Body of pancreas (tissue), 4 donors: ENCODE results near the gene IQGAP2. TPM values are rescaled to one million over a fixed set of nuclear protein-coding genes. Genes with fewer than 3 reads are reported as not detected.

Experiments used
- ATAC-seq: fragments of 150-250 bp; one replicate; pipeline ENCODE4 v1.9.1; 2016
- DNase-seq, 4 donors: peaks; one replicate each; pipeline ENCODE4 v3.0.0-alpha.2; 2019
- H3K27ac ChIP-seq, 4 donors: fragments of 200-600 bp; sonication (generic); 1 replicate in 3 of 4; 2 replicates in 1 of 4; pipeline versions ENCODE4 v1.5.1 to v1.6.1; 2016 to 2019; ENCODE audit warnings: mild to moderate bottlenecking in 1 of 4, mixed read lengths in 1 of 4, moderate library complexity in 1 of 4
- H3K27me3 ChIP-seq, 2 donors: fragments of 200-600 bp; sonication (generic); one replicate each; pipeline ENCODE4 v1.6.0; 2016; ENCODE audit warnings: mild to moderate bottlenecking in 1 of 2
- H3K36me3 ChIP-seq, 2 donors: fragments of 200-600 bp; sonication (generic); replicated peaks in 1 of 2; 2 replicates each; pipeline ENCODE4 v1.5.1; 2016; ENCODE audit warnings: low read depth in 2 of 2; ENCODE audit not compliant: insufficient read depth in 1 of 2
- H3K4me1 ChIP-seq: fragments of 200-600 bp; sonication (generic); one replicate; pipeline ENCODE4 v1.6.0; 2016
- H3K4me3 ChIP-seq, 2 donors: fragments of 200-600 bp; sonication (generic); 1 replicate in 1 of 2; 2 replicates in 1 of 2; pipeline ENCODE4 v1.5.1; 2016 to 2019
- H3K9me3 ChIP-seq, 3 donors: fragments of 200-600 bp; sonication (generic); 1 replicate in 2 of 3; 2 replicates in 1 of 3; pipeline ENCODE4 v1.5.1; 2016
- POLR2A ChIP-seq, 3 donors: fragments of 450-650 bp; IDR thresholded peaks; one replicate each; pipeline ENCODE4 v1.6.1; 2016; ENCODE audit warnings: antibody characterized with exemption in 3 of 3, mild to moderate bottlenecking in 2 of 3
- WGBS, 2 donors: methylation state at CpG; one replicate each; pipeline ENCODE4 v1.1.5; 2017; 5-methylcytosine and 5-hydroxymethylcytosine counted together
- intact Hi-C: fragments of 100-400 bp; cut with DNase I; formaldehyde crosslinking; loops from one replicate; pipeline ENCODE4 v1.15.1; 2023
- total RNA-seq, 2 donors: library from RNA; depleted of rRNA; stranded (reverse); fragments of >200 nt; gene quantifications; one replicate each; pipeline ENCODE4 v1.1.0, GENCODE V29; 2016
- TF ChIP-seq, protein P1 (sequence below), 7 experiments: fragments of 450-650 bp in 4 of 7; fragments of 200-600 bp in 3 of 7; sonication (generic) in 3 of 7; IDR thresholded peaks; one replicate each; pipeline ENCODE4 v1.5.1; 2016 to 2019; ENCODE audit warnings: antibody characterized with exemption in 7 of 7

IQGAP2 gene
- total RNA-seq, 2 donors from 2014 or later: 41.2 to 49.5 TPM

DNA sequence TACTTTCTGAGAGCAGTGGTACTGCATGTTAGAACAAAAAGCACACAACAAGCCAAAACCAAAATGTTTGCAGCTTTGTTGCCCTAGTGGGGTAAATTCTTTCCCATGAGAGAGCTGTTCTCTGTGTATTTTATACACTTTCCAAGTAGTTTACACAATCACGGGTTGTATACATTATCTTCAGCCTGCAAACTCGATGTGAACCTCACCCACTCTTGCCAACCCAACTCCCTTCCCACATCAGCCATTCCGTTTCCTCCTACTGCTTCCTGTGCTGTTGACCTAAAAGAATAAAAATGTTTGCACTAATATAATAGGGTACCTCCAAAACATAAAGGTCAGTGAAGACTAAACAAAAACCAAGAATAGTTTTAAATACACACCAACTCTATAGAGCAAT is 47.0 kb downstream of the IQGAP2 start:
- intact Hi-C loops: no loop called here

DNA sequence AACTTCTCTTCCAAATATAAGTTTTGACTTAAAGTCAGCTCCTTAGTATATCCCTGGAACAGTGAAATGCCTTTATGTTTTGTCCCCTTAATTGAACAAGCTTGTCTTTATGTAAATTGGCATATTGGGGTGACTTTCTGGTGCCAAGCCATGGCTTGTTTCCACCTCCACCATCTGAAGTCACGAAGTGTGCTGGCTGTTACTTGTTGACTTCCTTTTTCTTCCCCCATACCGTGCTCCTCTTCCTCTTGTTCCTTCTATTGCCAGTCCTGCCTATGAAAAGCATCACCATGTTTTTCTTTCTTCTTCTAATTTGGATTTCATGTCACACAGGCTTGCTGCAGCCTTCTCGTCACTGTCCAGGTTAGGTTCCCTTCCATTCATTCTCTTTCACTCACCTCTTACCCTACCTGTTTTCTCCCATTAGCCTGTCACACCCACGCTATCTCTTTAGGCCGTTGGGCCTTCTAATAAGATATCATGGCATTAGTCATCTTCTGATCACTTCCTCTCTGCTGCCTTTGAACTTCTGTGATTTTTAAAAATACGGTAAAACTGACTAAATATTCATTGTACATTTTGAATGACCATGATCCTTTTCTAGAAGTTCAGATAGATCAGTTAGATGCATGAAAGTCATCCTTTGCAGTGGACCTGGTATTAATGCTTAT is 48.1 kb downstream of the IQGAP2 start:
- H3K4me3 ChIP-seq: no peak overlapping the region
- no peaks in the 10 kb centered on the region for H3K27me3 ChIP-seq
- intact Hi-C loops: no loop called here
- no peaks in the 10 kb centered on the region for H3K36me3 ChIP-seq
- TF ChIP-seq, protein P1, sequence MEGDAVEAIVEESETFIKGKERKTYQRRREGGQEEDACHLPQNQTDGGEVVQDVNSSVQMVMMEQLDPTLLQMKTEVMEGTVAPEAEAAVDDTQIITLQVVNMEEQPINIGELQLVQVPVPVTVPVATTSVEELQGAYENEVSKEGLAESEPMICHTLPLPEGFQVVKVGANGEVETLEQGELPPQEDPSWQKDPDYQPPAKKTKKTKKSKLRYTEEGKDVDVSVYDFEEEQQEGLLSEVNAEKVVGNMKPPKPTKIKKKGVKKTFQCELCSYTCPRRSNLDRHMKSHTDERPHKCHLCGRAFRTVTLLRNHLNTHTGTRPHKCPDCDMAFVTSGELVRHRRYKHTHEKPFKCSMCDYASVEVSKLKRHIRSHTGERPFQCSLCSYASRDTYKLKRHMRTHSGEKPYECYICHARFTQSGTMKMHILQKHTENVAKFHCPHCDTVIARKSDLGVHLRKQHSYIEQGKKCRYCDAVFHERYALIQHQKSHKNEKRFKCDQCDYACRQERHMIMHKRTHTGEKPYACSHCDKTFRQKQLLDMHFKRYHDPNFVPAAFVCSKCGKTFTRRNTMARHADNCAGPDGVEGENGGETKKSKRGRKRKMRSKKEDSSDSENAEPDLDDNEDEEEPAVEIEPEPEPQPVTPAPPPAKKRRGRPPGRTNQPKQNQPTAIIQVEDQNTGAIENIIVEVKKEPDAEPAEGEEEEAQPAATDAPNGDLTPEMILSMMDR (IDR thresholded peaks at IDR 0.05): no peak
- no peak for TF ChIP-seq POLR2A (IDR thresholded peaks at IDR 0.05)
- H3K9me3 ChIP-seq: no peaks in the 10 kb centered on the region
- 56 to 78% methylated on average over 6 of the region's 6 CpGs for WGBS, 2 donors
- H3K27ac ChIP-seq: no peak overlapping the region
- ATAC-seq (no peak), DNase-seq (no peak)
- H3K4me1 ChIP-seq: peaks cover 8% of the 10 kb centered on the region

More for the DNA sequence above, 47.0 kb downstream of the IQGAP2 start:
- ATAC-seq (no peak), DNase-seq (no peak)
- Histone ChIP-seq H3K4me3 (no peak overlapping the region), H3K9me3 (no peaks in the 10 kb centered on the region), H3K36me3 (no peaks in the 10 kb centered on the region), H3K4me1 (no peaks in the 10 kb centered on the region), H3K27me3 (no peaks in the 10 kb centered on the region), H3K27ac (no peak overlapping the region)
- WGBS, 2 donors: 43 to 45% methylated on average over 3 of the region's 3 CpGs
- TF ChIP-seq, protein P1 (IDR thresholded peaks at IDR 0.05): no peak
- no peak for TF ChIP-seq POLR2A (IDR thresholded peaks at IDR 0.05)

DNA sequence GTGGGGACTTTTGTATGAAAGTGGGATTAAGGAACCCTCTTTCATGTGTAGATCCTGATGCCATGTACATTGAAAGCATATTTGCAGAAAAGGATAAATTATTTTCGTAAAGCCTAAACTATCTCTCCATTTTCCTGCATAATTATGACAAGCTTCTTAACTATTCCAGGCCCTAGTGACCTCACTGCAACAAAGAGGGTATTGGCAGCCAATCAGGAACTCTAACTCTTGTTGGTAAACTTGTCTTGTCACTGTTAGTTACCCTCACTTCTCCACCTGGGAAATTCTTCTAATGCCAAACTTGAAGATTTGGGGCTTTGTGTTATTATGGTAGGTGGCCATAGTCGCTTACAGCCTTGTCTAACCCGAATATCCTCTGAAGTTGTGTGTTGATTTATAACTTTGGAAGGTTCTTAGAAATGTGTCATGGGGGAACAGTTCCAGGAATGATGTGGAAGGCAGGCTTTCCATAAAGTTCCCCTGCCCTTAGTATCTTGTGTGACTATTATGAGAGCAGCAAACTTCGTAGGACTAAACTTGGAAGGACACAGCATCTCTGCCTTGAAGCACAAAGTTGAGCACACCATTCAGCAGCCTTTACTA is 52.5 kb downstream of the IQGAP2 start:
- DNase-seq (no peak), ATAC-seq (no peak)
- Histone ChIP-seq H3K27ac (peak overlapping the region in 1 of 4 donors; percentile 9), H3K4me1 (peaks cover 48% of the 10 kb centered on the region), H3K4me3 (no peak overlapping the region), H3K9me3 (no peaks in the 10 kb centered on the region), H3K27me3 (no peaks in the 10 kb centered on the region), H3K36me3 (no peaks in the 10 kb centered on the region)
- TF ChIP-seq POLR2A (IDR thresholded peaks at IDR 0.05): no peak
- TF ChIP-seq, protein P1 (IDR thresholded peaks at IDR 0.05): no peak
- 56 to 76% methylated on average over 4 of the region's 4 CpGs for WGBS, 2 donors
- intact Hi-C loops: no loop called here

DNA sequence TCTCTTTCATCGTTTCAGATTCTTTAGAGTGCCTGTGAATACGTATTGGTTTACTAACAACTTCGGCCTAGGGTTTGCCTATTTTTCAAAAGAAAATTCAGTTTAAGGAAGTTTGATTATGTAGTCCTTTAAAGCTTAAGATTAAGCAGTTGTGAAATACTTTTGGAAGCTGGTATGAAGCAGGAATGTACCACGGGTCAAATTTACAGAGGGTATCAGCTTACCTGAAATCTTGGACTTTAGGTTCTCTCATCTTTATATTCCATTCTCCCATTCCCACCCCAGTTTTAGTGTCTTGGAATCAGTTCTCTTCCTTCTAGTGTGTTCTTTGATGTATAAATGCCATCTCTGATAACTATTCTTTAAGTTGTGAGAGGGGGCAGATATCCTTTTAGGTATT is 53.2 kb downstream of the IQGAP2 start:
- Histone ChIP-seq H3K27me3 (no peaks in the 10 kb centered on the region), H3K9me3 (no peaks in the 10 kb centered on the region), H3K36me3 (no peaks in the 10 kb centered on the region), H3K27ac (peak overlapping the region in 1 of 4 donors; percentile 9), H3K4me3 (no peak overlapping the region), H3K4me1 (peaks cover 48% of the 10 kb centered on the region)
- WGBS, 2 donors: 66 to 73% methylated on average over 4 of the region's 4 CpGs
- intact Hi-C loops: no loop called here
- no peak for DNase-seq
- ATAC-seq: no peak
- TF ChIP-seq, protein P1 (IDR thresholded peaks at IDR 0.05): no peak
- no peak for TF ChIP-seq POLR2A (IDR thresholded peaks at IDR 0.05)
